HepG2 (cell line): ENCODE results near the gene TSSK6. TPM values are rescaled to one million over a fixed set of nuclear protein-coding genes. Genes with fewer than 3 reads are reported as not detected.

Experiments used
- ATAC-seq: fragments of 200-7000 bp; cut with Tn5 transposase; 3 replicates; pipeline ENCODE4 v1.9.1; 2020; ENCODE audit warnings: mild to moderate bottlenecking, moderate library complexity
- BruUV-seq: library from RNA; stranded (reverse); fragments of 400-500 nt; replicated peaks from 2 replicates; lab custom pipeline; 2021; lab: Mats Ljungman, UMichigan
- CTCF ChIA-PET: fragments of 300-600 bp; formaldehyde crosslinking; extraction: SDS; loops from one replicate; lab custom pipeline; 2021; ENCODE audit warnings: low total read pairs, inconsistent platforms, low intra/inter-chr PET ratio; lab: Yijun Ruan, JAX
- POLR2A ChIA-PET: fragments of 350-600 bp; sonication (Branson Sonifier 250); formaldehyde crosslinking; loops from one replicate; lab custom pipeline; 2020; ENCODE audit warnings: antibody characterized with exemption, inconsistent platforms; lab: Yijun Ruan, JAX
- DNase-seq: peaks from one replicate; pipeline ENCODE4 v3.0.0-alpha.2; 2015; ENCODE audit warnings: low spot score
- FAIRE-seq: peaks from 3 replicates; lab custom pipeline; 2011; peaks lifted over from hg19 to GRCh38; lab: Jason Lieb, UNC
- H2AFZ ChIP-seq: one replicate; pipeline ENCODE4 v1.6.1; 2011; ENCODE audit warnings: low read length, inconsistent platforms
- H3K27ac ChIP-seq: fragments of 300-600 bp; 3 replicates; pipeline ENCODE4 v1.8.0; 2011; ENCODE audit warnings: mixed run types, mild to moderate bottlenecking, mixed read lengths, low read length, inconsistent platforms; ENCODE audit not compliant: insufficient read depth; ENCODE audit errors: extremely low read length
- H3K27me3 ChIP-seq, 2 experiments: fragments of 200-600 bp in 1 of 2; 2 replicates in 1 of 2; 3 replicates in 1 of 2; pipeline versions ENCODE4 v1.6.0 to v1.8.0; 2011; ENCODE audit warnings: low read length in 2 of 2, mild to moderate bottlenecking in 2 of 2, moderate library complexity in 2 of 2, inconsistent platforms in 1 of 2; ENCODE audit not compliant: insufficient read depth in 2 of 2, control insufficient read depth in 1 of 2
- H3K36me3 ChIP-seq, 2 experiments: fragments of 200-600 bp in 1 of 2; replicated peaks in 1 of 2; 2 replicates in 1 of 2; 3 replicates in 1 of 2; pipeline versions ENCODE4 v1.5.1 to v1.8.0; 2011; ENCODE audit warnings: low read length in 2 of 2, inconsistent platforms in 1 of 2; ENCODE audit not compliant: insufficient read depth in 2 of 2, control insufficient read depth in 1 of 2
- H3K4me1 ChIP-seq: 2 replicates; pipeline ENCODE4 v1.5.1; 2012; ENCODE audit warnings: low read length, inconsistent platforms; ENCODE audit not compliant: insufficient read depth
- H3K4me2 ChIP-seq: 2 replicates; pipeline ENCODE4 v1.6.0; 2011; ENCODE audit warnings: low read depth, low read length, inconsistent platforms
- H3K4me3 ChIP-seq, 3 experiments: fragments of 200-600 bp in 1 of 3; sonication (generic), shearing (Covaris generic) in 1 of 3; replicated peaks in 1 of 3; 2 replicates each; pipeline ENCODE4 v1.5.1; 2011 to 2016; ENCODE audit warnings: low read length in 3 of 3, inconsistent platforms in 2 of 3, low read depth in 2 of 3, mild to moderate bottlenecking in 2 of 3, control low read depth in 1 of 3, mixed read lengths in 1 of 3; ENCODE audit not compliant: insufficient read depth in 1 of 3
- H3K79me2 ChIP-seq: one replicate; pipeline ENCODE4 v1.6.1; 2011; ENCODE audit warnings: low read length, inconsistent platforms; ENCODE audit not compliant: insufficient read depth
- H3K9ac ChIP-seq: 2 replicates; pipeline ENCODE4 v1.6.0; 2011; ENCODE audit warnings: mild to moderate bottlenecking, low read depth, low read length, inconsistent platforms; ENCODE audit not compliant: insufficient read depth
- H3K9me3 ChIP-seq: 2 replicates; pipeline ENCODE4 v1.5.1; 2012; ENCODE audit warnings: mild to moderate bottlenecking, low read length
- H4K20me1 ChIP-seq: 2 replicates; pipeline ENCODE4 v1.6.0; 2011; ENCODE audit warnings: inconsistent platforms, mild to moderate bottlenecking, low read length, moderate library complexity; ENCODE audit not compliant: insufficient read depth
- MAFK ChIP-seq, 2 experiments: IDR thresholded peaks in 1 of 2; conservative IDR thresholded peaks in 1 of 2; 2 replicates each; pipeline ENCODE4 v1.6.1; 2011; ENCODE audit warnings: improper control_type of control experiment in 2 of 2, low read length in 2 of 2
- ZFAT ChIP-seq: sonication (generic); formaldehyde crosslinking; conservative IDR thresholded peaks from 2 replicates; pipeline ENCODE4 v1.8.1; 2023; ENCODE audit warnings: missing genetic modification reagents, inconsistent platforms
- ZNF557 ChIP-seq: sonication (generic); formaldehyde crosslinking; IDR thresholded peaks from 2 replicates; pipeline ENCODE4 v1.4.0; 2020; ENCODE audit warnings: missing genetic modification reagents
- ZNF629 ChIP-seq: sonication (generic); formaldehyde crosslinking; conservative IDR thresholded peaks from 2 replicates; pipeline ENCODE4 v1.5.0; 2020; ENCODE audit warnings: missing genetic modification reagents
- WGBS: methylation state at CpG from one replicate; pipeline ENCODE4 v1.1.6; 2017; ENCODE audit warnings: low lambda C conversion rate; 5-methylcytosine and 5-hydroxymethylcytosine counted together
- in situ Hi-C: cut with HindIII; loops from 2 replicates; pipeline ENCODE4 v1.10.0; 2017; ENCODE audit warnings: low pct_unique_long_range_greater_than_20kb; ENCODE audit not compliant: extremely low pct_ligation_motif_present
- intact Hi-C: fragments of 100-400 bp; cut with micrococcal nuclease; formaldehyde crosslinking; loops from one replicate; pipeline ENCODE4 v1.10.0; 2022; ENCODE audit not compliant: unreplicated experiment
- polyA plus RNA-seq, 8 experiments: library from polyadenylated mRNA; depleted of rRNA in 3 of 8; stranded (reverse) in 7 of 8; unstranded in 1 of 8; fragments of >200 nt; fragmentation: Illumina TruSeq in 4 of 8; extraction: Trizol in 4 of 8; gene quantifications; 2 replicates each; pipeline versions ENCODE4 v1.2.1 to v1.2.3, GENCODE V29; 2011 to 2016; ENCODE audit warnings: low read depth in 4 of 8, missing spikeins in 1 of 8, mixed read lengths in 1 of 8; ENCODE audit not compliant: insufficient read depth in 1 of 8
- total RNA-seq, 5 experiments: library from RNA; depleted of rRNA; stranded (reverse); fragments of >200 nt; fragmentation: Illumina TruSeq; extraction: Trizol; gene quantifications; 2 replicates each; pipeline ENCODE4 v1.2.3, GENCODE V29; 2016; ENCODE audit warnings: low read depth in 1 of 5

TSSK6 gene
- total and polyA plus RNA-seq, 2 of the 13 experiments (the other 11 are each of a cell fraction or from before 2014, with no cell fraction given), result 0.71 to 1.2 TPM

DNA sequence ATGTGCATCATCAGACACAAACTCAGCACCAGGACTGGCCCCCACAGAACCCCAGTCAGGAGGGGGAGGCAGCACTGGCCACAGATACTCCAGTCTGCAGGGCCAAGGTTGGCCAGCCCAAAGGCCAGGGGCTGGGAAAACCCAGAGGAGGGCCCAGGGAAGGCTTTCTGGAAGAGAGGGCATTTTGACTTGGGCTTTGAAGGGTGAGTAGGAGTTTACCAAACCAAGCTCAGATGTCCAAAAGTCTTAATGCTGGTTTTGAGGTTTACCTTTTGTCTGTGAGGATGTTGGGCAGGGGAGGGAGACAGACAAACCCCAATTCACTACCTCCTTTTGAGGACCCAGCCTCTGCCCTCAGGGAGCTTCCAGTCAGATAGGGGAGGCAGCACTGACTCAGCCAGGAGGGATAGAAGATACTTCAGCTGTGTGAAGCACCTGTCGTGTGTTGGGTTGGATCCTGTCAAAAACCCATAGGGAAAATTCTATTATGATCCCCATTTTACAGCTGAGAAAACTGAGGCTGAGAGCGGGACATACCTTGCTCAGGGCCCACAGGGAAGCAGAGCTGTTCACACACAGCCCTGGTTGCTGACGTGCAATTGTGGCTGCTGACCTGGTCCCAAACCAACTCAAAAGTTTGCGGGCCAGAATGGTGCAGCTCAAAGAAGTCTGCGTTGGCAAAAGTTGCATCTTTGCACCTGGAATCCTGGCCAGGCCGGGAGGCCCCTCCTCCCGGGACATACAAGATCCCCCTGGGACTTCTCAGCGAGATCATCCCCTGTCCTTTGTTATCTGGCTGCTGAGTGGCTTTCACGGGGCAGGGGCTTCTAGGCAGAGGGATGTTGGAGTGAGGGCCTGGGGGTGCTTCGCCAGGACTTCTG is 35.9 kb upstream of the TSSK6 start:
- Histone ChIP-seq H3K9ac (no peak overlapping the region), H4K20me1 (no peaks in the 10 kb centered on the region), H3K79me2 (no peaks in the 10 kb centered on the region), H3K9me3 (no peaks in the 10 kb centered on the region), H3K27me3 (peaks cover 4 to 56% of the 10 kb centered on the region in 2 experiments; a peak in 4 of 5 replicates), H2AFZ (no peak overlapping the region)
- no TSS peak for BruUV-seq
- DNase-seq, result no peak
- TF ChIP-seq ZNF557 (CRISPR knock-in tag) (no peak), ZNF629 (CRISPR knock-in tag) (peak; percentile 66)
- TF ChIP-seq, all 625 proteins: peak for 1
- H3K4me3 ChIP-seq, result no peak overlapping the region
- CTCF ChIA-PET, result no interaction called here
- ATAC-seq (no peak), FAIRE-seq (no peak)
- 20% methylated on average over 2 of the region's 10 CpGs for WGBS
- H3K4me2 ChIP-seq, result no peak overlapping the region
- in situ Hi-C loops (loop anchor here (25.0 kb wide), 1 partner anchor 1011 kb away; the partner anchor contains the start of gene ZNF737), intact Hi-C loops (no loop called here)
- no peak overlapping the region for H3K27ac ChIP-seq
- H3K4me1 ChIP-seq, result no peaks in the 10 kb centered on the region
- POLR2A ChIA-PET, result no interaction called here
- H3K36me3 ChIP-seq, result no peaks in the 10 kb centered on the region

- no peak overlapping the region for H3K4me3 ChIP-seq
- no TSS peak for BruUV-seq
- H3K36me3 ChIP-seq, result no peaks in the 10 kb centered on the region
- FAIRE-seq, result no peak
- in situ Hi-C loops, result loop anchor here (25.0 kb wide), 1 partner anchor 1012 kb away; the partner anchor contains the start of gene ZNF737
- no peak overlapping the region for H3K9ac ChIP-seq
- ATAC-seq, result no peak
- TF ChIP-seq MAFK (conservative IDR thresholded peaks at IDR 0.05 in 1 of 2, IDR thresholded peaks at IDR 0.05 in 1 of 2; ENCODE audit: low read length in 2 of 2) (peak in 1 of 2 experiments; percentile 11; a peak in 1 of 4 replicates), ZFAT (no peak)
- TF ChIP-seq, all 625 proteins: peak for 1
- ChIA-PET POLR2A (no interaction called here), CTCF (no interaction called here)
- H2AFZ ChIP-seq, result no peak overlapping the region
- H3K27ac ChIP-seq, result no peak overlapping the region
- H4K20me1 ChIP-seq, result no peaks in the 10 kb centered on the region
- DNase-seq, result no peak
- H3K27me3 ChIP-seq, result peaks cover 6 to 59% of the 10 kb centered on the region in 2 experiments; a peak in 4 of 5 replicates
- WGBS, result 0% methylated on average over 6 of the region's 8 CpGs
- no peaks in the 10 kb centered on the region for H3K4me1 ChIP-seq
- no peak overlapping the region for H3K4me2 ChIP-seq
- no peaks in the 10 kb centered on the region for H3K9me3 ChIP-seq
- intact Hi-C loops, result no loop called here
- no peaks in the 10 kb centered on the region for H3K79me2 ChIP-seq
Measured at GRCh38 chr19:19550485-19550929, 35.2 kb upstream of the TSSK6 start.
